ENCODE data around the gene WDFY4. TPM values are rescaled to one million over a fixed set of nuclear protein-coding genes. Genes with fewer than 3 reads are reported as not detected.

Gene WDFY4
- polyA plus RNA-seq, 1 donor from 2014 or later, result 78.7 TPM

DNA sequence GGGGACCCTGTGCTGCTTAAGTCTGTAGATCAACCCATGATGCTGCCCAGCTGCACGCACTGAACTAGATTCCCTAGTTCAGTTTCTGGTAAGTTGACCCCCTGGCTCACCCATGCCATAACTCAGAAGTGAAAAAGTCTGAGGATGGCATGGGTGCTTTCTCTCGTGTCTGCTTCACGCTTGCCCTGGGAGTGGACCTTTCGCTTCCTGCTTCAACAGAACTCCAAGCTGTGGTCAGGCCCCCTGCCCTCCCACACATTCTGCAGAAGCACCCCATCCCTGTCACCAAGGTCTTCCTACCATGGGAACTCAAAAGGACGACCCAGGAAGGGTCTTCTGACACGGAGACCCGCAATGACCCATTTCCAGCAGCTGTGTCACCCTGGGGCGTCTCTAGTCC lies 215.1 kb downstream of the WDFY4 start:
- Mint-ChIP-seq H3K4me3 (no peak overlapping the region), H3K4me1 (peaks cover 0 to 2% (median 0%) of the 10 kb centered on the region in 3 donors), H3K27me3 (no peaks in the 10 kb centered on the region), H3K36me3 (peaks cover 7% of the 10 kb centered on the region), H3K27ac (peak overlapping the region in 1 of 3 donors; percentile 86), H3K9me3 (no peaks in the 10 kb centered on the region)

DNA sequence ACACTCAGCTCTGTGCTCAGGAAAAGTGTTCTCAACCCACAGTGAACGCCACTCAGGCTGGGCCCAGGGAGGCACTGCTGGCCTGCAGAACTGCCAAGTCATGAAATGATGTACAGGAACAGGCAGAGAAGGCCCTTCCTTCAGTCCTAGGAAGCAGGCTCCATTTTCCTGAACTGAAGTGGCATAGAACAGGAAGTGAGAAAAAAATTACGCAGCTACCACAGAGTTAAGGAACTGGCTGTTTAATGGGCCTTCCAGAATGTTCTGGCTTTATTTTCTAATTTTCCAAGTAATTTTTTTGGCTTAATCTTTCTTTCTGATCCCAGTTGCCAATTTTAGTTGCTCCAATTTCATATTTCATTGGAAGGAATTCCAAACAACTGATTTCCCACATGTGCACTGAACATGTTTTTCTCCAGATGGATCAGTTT lies 215.7 kb downstream of the WDFY4 start:
- Mint-ChIP-seq H3K36me3 (peaks cover 7% of the 10 kb centered on the region), H3K4me1 (peaks cover 0 to 2% (median 0%) of the 10 kb centered on the region in 3 donors), H3K27me3 (no peaks in the 10 kb centered on the region), H3K4me3 (no peak overlapping the region), H3K27ac (peak overlapping the region in 1 of 3 donors; percentile 45), H3K9me3 (no peaks in the 10 kb centered on the region)

DNA sequence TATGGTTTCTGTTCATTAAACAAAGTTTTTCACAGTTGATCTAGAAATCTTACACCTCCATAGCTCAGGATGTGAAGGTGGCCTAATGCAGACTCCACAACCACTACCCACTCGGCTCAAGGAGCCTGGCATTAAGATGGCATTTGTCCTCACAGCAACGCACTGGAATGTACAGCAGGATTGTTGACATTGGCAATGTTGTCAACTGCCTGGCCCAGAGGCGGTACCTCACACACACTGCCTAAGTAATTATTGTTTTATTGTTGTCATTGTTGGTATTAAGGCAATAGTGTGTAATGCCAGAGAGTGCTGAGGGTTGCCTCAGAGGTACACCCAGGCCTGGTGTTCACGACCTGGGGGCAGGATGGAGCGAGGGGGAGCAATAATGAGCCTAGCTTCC lies 216.6 kb downstream of the WDFY4 start:
- Mint-ChIP-seq H3K27me3 (no peaks in the 10 kb centered on the region), H3K27ac (no peak overlapping the region), H3K4me3 (no peak overlapping the region), H3K4me1 (peaks cover 0 to 2% (median 0%) of the 10 kb centered on the region in 3 donors), H3K9me3 (no peaks in the 10 kb centered on the region), H3K36me3 (peaks cover 7% of the 10 kb centered on the region)

DNA sequence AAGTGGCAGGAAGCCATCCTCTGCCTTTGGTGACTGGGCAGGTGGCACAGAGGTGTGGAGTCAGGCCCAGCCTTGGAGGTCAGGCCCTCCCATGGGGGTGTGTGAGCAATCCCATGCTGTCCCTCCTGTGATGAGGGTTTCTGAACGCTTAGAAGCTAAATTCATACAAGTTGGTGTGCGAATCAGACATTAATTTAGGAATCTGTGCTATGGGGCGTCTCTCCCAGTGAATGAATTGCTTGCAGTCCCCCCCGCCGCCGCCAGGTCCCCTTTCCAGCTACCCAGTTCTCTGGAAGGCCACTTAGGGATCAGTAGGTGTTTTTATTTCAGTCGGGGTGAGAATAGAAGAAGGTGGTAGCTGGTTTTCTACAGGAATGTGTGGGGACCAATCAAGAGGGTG lies 217.4 kb downstream of the WDFY4 start:
- Mint-ChIP-seq H3K27ac (no peak overlapping the region), H3K9me3 (no peaks in the 10 kb centered on the region), H3K36me3 (peaks cover 7% of the 10 kb centered on the region), H3K27me3 (no peaks in the 10 kb centered on the region), H3K4me3 (no peak overlapping the region), H3K4me1 (no peaks in the 10 kb centered on the region)

DNA sequence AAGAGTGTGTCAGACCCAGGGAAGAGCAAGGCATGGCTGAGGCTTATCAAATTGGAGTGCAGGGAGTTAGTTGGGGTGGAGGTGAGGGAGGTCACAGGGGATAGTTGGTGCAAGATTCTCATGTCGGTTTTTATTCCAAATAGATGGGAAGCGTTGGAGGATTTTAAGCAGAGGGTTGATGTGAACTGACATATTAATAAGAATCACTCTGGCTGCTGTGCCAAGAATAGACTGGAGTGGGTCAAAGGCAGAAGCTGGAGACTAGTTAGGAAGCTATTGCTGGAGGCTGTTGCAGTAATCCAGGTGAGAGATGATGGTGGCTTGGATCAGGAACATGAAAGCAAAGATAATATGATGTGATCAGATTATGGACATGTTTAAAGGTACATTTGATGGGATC lies 218.5 kb downstream of the WDFY4 start:
- H3K4me1 Mint-ChIP-seq, result no peaks in the 10 kb centered on the region
- no peaks in the 10 kb centered on the region for H3K27me3 Mint-ChIP-seq
- H3K9me3 Mint-ChIP-seq, result no peaks in the 10 kb centered on the region
- H3K27ac Mint-ChIP-seq, result peak overlapping the region in 2 of 3 donors; percentile 58 to 87
- no peak overlapping the region for H3K4me3 Mint-ChIP-seq
- peaks cover 7% of the 10 kb centered on the region for H3K36me3 Mint-ChIP-seq

DNA sequence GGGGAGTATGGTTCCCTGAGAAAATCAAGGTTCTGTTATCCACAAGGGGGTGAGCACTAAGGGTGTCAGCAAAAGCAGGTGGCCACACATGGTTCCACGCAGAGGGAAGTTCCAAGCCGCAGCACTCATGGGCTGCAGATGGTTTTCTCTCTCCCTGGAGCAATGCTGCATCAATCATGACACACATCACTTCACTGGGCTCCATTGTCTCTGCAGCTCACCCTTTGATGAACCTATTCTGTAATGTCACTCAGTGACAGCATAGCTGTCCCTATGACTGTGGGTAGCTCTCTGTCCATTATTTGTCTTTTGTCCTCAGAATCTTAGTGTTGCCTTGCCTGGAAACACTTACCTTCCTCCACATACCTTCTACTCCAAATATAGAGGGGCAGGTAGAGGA lies 220.2 kb downstream of the WDFY4 start:
- Mint-ChIP-seq H3K4me3 (no peak overlapping the region), H3K36me3 (peaks cover 7% of the 10 kb centered on the region)

DNA sequence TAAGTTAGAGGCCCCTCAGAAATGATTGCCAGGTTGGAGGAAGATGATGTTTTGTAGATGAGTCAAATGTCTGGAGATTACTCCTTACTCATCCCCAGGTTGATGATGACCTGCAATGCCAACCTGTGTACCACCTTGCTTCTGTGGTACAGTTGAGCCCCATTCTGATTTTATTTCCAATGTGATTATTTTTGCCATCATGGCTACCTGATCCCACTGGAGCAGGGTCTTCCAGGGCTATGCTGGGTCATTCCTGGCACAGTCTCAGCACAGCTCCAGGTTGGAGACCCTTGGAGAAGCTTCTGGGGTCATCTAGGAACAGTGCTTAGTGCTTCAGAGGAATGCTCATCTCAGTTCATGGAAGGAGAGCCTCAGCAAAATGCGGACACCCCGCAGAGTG lies 220.6 kb downstream of the WDFY4 start:
- H3K27ac Mint-ChIP-seq, result no peak overlapping the region
- H3K27me3 Mint-ChIP-seq, result no peaks in the 10 kb centered on the region
- no peaks in the 10 kb centered on the region for H3K4me1 Mint-ChIP-seq
- H3K4me3 Mint-ChIP-seq, result no peak overlapping the region
- H3K36me3 Mint-ChIP-seq, result peaks cover 7% of the 10 kb centered on the region
- no peaks in the 10 kb centered on the region for H3K9me3 Mint-ChIP-seq

More for the DNA sequence above, 220.2 kb downstream of the WDFY4 start:
- H3K27ac Mint-ChIP-seq, result peak overlapping the region in 1 of 3 donors; percentile 41
- no peaks in the 10 kb centered on the region for H3K9me3 Mint-ChIP-seq
- H3K27me3 Mint-ChIP-seq, result no peaks in the 10 kb centered on the region
- no peaks in the 10 kb centered on the region for H3K4me1 Mint-ChIP-seq

DNA sequence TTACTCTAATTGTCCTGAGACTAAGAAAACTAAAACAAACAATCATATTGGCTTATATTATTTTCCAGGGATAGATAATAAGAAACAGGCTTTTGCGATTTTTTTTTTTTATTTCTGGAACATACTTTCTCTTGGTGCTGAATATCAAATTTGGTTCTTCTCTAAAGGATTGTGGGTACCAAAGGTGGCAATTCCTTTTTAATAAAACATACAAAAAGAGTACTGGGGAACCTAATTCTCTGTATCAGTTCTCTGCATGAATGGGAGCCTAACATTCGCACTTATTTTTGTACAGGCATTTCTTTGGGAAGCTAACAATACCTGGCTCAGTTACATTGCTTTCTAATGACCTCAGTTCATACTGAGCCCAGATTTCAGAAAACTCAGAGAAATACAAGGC lies 222.2 kb downstream of the WDFY4 start:
- no peaks in the 10 kb centered on the region for H3K9me3 Mint-ChIP-seq
- H3K27ac Mint-ChIP-seq, result peak overlapping the region in 1 of 3 donors; percentile 27
- H3K27me3 Mint-ChIP-seq, result no peaks in the 10 kb centered on the region
- peaks cover 4% of the 10 kb centered on the region for H3K36me3 Mint-ChIP-seq
- no peaks in the 10 kb centered on the region for H3K4me1 Mint-ChIP-seq
- no peak overlapping the region for H3K4me3 Mint-ChIP-seq

DNA sequence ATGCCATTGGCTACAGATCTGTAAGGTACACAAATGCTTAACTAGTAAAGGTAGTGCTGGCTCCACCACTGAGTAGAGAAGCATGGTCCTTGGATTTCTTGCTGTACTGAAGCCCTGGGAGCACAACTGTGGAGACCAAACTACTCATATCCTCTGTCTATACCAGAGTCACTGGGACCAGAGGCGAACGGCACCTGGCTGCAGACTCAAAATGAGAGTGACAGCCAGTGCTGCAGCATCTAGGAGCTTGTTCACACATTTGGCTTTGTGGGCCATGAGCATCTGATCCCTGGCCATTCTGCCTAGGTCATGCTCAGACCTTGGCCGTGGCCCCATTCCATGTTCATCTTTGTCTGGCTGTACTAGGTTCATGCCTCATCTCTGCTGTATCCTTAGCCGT lies 223.1 kb downstream of the WDFY4 start:
- H3K27ac Mint-ChIP-seq, result no peak overlapping the region
- no peaks in the 10 kb centered on the region for H3K9me3 Mint-ChIP-seq
- H3K36me3 Mint-ChIP-seq, result peaks cover 2% of the 10 kb centered on the region
- no peaks in the 10 kb centered on the region for H3K27me3 Mint-ChIP-seq
- H3K4me1 Mint-ChIP-seq, result no peaks in the 10 kb centered on the region
- H3K4me3 Mint-ChIP-seq, result no peak overlapping the region

DNA sequence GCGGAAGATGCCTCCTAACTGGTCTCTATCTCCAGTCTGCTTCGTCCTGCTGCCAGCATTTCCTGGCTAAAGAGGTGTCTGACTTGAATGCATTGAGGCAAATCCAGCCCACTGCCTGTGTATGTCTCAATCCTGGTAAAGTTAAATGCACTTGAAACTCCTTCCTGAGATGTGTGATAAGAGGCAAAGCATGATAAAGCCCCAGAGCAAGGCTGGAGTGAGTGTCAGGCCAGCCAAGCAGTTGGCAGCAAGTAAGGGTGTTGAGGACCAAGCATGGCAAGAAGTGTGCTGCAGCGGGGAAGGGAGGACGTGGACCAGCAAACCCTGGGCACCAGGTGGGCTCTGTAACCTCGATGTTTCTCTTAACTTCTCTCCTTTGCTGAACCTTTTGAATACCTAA lies 225.9 kb downstream of the WDFY4 start:
- Mint-ChIP-seq H3K4me1 (no peaks in the 10 kb centered on the region), H3K27me3 (no peaks in the 10 kb centered on the region), H3K36me3 (no peaks in the 10 kb centered on the region), H3K9me3 (no peaks in the 10 kb centered on the region), H3K27ac (no peak overlapping the region), H3K4me3 (no peak overlapping the region)

DNA sequence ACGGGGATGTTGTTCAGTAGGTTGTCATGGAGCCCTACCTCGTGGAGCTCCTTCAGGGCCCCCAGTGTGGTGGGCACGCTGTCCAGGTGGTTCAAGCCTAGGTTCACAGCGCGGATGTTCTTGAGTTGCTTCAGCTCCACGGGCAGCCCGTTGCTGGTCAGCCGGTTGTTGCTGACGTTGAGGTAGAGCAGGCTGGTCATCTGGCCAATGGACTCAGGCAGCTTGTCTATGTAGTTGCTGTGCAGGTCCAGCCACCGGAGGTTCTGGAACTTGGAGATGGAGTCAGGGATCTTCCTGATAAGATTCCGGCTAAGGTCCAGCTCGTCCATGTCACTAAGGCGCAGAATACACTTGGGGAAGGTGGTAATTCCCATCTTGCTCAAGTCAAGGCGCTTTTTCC lies 229.0 kb downstream of the WDFY4 start:
- Mint-ChIP-seq H3K4me3 (no peak overlapping the region), H3K9me3 (no peaks in the 10 kb centered on the region), H3K4me1 (no peaks in the 10 kb centered on the region), H3K36me3 (peaks cover 2% of the 10 kb centered on the region), H3K27me3 (no peaks in the 10 kb centered on the region), H3K27ac (no peak overlapping the region)

DNA sequence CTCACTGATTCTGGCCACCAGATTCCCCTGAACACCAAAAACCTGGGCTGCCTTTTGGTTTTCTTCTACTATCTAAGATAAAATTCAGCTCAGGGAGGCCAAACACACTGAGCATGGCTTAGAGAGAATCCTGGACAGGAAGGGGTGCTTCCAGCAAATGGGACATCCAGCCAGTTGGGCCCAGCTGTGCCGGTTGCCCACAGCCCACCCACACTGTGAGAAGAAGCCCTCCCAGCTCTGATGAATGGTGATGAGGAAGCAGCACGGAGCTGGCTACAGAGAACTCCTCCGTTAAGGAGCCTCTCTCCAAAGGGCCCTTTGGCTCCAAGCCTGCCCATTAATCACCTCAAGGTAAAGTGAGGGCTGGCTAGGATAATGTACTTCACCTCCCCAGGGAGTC lies 239.1 kb downstream of the WDFY4 start:
- no peaks in the 10 kb centered on the region for H3K27me3 Mint-ChIP-seq
- no peaks in the 10 kb centered on the region for H3K9me3 Mint-ChIP-seq
- H3K4me3 Mint-ChIP-seq, result no peak overlapping the region
- H3K4me1 Mint-ChIP-seq, result peaks cover 0 to 2% (median 0%) of the 10 kb centered on the region in 3 donors
- H3K27ac Mint-ChIP-seq, result no peak overlapping the region
- H3K36me3 Mint-ChIP-seq, result peaks cover 3% of the 10 kb centered on the region

DNA sequence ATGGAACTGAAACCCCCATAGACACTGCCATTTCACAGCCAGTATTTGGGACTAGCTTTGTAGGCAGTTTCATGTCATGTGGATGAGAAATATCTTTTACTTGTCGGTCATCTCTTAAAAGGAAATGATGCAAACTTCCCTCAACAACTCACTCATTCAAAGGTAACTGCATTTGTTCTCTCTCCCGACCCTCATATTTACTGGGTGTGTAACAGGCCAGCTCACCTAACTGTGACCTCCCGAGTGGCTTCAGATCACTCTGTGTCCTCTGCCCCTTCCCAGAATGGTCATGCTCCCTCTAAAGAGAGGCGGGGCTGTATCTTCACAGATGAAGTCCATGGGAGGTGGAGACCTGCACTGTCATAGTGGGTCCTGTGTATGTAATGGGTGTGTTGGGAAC lies 240.3 kb downstream of the WDFY4 start:
- peak overlapping the region in 1 of 4 donors; percentile 27 for H3K4me3 Mint-ChIP-seq
- H3K9me3 Mint-ChIP-seq, result no peaks in the 10 kb centered on the region
- H3K27me3 Mint-ChIP-seq, result no peaks in the 10 kb centered on the region
- H3K27ac Mint-ChIP-seq, result no peak overlapping the region
- H3K4me1 Mint-ChIP-seq, result peaks cover 0 to 3% (median 0%) of the 10 kb centered on the region in 3 donors
- peaks cover 2% of the 10 kb centered on the region for H3K36me3 Mint-ChIP-seq

DNA sequence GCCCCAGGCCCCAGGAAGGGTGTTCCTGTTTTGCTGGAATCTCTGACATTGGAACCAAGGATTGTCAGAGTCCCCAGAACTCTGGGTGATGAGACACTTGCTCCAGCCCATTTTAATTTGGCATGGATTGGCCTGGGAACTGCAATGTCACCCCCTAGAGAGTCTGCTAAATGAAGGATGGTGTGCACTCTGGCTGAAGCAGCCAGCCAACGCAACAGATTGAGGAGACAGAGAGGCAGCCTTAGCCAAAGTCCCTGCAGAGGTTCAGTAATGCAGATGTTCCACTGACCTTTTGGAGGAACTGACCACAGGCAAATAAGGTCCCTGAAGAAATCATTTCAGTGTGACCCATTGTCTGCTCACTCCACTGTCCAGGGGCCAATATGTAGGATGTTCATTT lies 241.6 kb downstream of the WDFY4 start:
- H3K9me3 Mint-ChIP-seq, result no peaks in the 10 kb centered on the region
- H3K36me3 Mint-ChIP-seq, result peaks cover 2% of the 10 kb centered on the region
- H3K27ac Mint-ChIP-seq, result no peak overlapping the region
- peaks cover 0 to 3% (median 0%) of the 10 kb centered on the region in 3 donors for H3K4me1 Mint-ChIP-seq
- no peak overlapping the region for H3K4me3 Mint-ChIP-seq
- H3K27me3 Mint-ChIP-seq, result no peaks in the 10 kb centered on the region

DNA sequence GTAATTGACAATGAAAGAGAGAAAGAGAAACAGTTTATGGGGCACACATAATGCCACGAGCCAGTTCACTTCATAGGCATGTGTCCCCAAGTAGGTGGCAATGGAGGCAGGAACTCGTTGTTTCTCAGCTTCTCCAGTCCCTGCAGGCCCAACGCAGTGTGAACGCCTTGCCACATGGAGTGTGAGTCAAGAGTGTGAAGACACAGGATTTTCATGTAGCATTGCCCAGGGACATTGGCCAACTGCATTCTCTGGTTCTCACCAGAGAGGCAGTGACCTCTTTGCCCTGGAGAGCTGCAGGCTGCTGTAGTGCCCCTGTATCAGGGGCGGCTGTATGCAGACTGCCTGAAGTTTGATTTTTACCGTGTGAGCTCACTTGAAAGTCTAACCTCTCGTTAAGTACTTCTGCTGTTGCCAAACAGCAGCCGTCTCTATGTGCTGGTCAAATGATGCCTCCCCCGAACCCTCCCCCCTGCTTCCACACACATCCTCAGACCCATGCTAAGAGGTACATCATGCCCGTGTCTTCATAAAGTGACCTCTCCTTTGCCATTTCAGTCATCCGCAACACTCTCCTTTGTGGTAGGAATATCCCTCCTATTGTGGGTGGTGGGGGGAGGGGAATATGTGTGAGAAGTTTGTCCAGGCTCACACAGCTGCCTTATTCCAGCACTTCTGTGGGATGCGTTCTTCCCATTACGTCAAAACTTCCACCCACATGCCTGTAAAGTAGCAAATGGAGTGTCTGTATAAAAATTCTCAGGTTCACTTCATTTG lies 242.3 kb downstream of the WDFY4 start:
- H3K4me3 Mint-ChIP-seq, result no peak overlapping the region
- H3K4me1 Mint-ChIP-seq, result peaks cover 0 to 3% (median 0%) of the 10 kb centered on the region in 3 donors
- H3K27me3 Mint-ChIP-seq, result no peaks in the 10 kb centered on the region
- H3K9me3 Mint-ChIP-seq, result no peaks in the 10 kb centered on the region
- H3K36me3 Mint-ChIP-seq, result peaks cover 2% of the 10 kb centered on the region
- H3K27ac Mint-ChIP-seq, result no peak overlapping the region

DNA sequence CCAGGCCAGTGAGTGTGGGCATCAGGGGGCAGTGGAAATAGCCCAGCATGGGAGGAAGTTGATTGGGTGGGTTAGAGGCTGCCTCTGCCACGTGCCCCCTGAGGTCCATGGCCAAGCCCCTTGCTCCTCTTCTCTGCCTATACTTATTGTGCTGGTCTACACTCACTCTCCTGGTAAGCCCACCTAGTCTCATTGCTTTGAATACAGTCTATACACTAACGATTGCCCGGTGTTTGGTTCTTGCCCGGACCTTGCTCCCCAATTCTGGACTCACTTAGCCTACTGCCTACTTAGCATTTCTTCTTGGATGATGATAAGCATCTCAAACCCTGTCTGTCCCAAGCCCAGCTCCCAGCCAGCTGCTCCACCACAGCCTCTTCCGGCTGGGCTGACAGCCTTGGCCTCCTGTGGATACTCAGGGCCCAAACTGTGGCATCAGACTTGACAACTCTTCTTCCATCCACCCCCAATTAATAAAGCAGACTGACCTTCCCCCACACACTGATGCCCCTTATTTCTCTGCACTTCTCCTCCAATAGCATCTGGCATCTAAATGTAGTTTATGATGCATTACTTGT lies 244.8 kb downstream of the WDFY4 start:
- Mint-ChIP-seq H3K4me1 (peaks cover 0 to 5% (median 0%) of the 10 kb centered on the region in 3 donors), H3K36me3 (peaks cover 2% of the 10 kb centered on the region), H3K4me3 (peak overlapping the region in 1 of 4 donors; percentile 28), H3K9me3 (no peaks in the 10 kb centered on the region), H3K27me3 (no peaks in the 10 kb centered on the region), H3K27ac (peak overlapping the region in 1 of 3 donors; percentile 77)

All from IgD-negative memory B cell (primary cell).